A549 (cell line): ENCODE results near the gene CTIF.

ENCODE experiments used
- CBX2 ChIP-seq: fragments of 200-600 bp; sonication (generic); IDR thresholded peaks from 2 replicates; pipeline ENCODE4 v1.6.1; 2016; ENCODE audit warnings: low read depth, mild to moderate bottlenecking, borderline replicate concordance
- EP300 ChIP-seq, 2 experiments: fragments of >200 bp; sonication (Bioruptor Twin); formaldehyde crosslinking; IDR thresholded peaks; 2 replicates in 1 of 2; 3 replicates in 1 of 2; pipeline ENCODE4 v1.6.1; 2016 to 2017
- FOSL2 ChIP-seq, 2 experiments: fragments of 450-650 bp in 1 of 2; fragments of >200 bp in 1 of 2; sonication (Bioruptor Twin) in 1 of 2; formaldehyde crosslinking; IDR thresholded peaks; 2 replicates each; pipeline versions ENCODE4 v1.5.0 to v1.6.1; 2016 to 2020; ENCODE audit warnings: mild to moderate bottlenecking in 1 of 2, moderate library complexity in 1 of 2
- HDAC2 ChIP-seq: fragments of 200-600 bp; sonication (generic); IDR thresholded peaks from 2 replicates; pipeline ENCODE4 v1.6.1; 2016
- MAZ ChIP-seq: fragments of 150-350 bp; IDR thresholded peaks from 2 replicates; pipeline ENCODE4 v1.6.1; 2014; ENCODE audit warnings: antibody characterized with exemption, low read depth, low read length, borderline replicate concordance
- MYC ChIP-seq: IDR thresholded peaks from 2 replicates; pipeline ENCODE4 v1.6.1; 2012; ENCODE audit warnings: mild to moderate bottlenecking, inconsistent platforms, low read length, improper control_type of control experiment, borderline replicate concordance
- NFE2L2 ChIP-seq: fragments of 150-350 bp; conservative IDR thresholded peaks from 2 replicates; pipeline ENCODE4 v1.6.1; 2014; ENCODE audit warnings: low read length
- POLR2A ChIP-seq: IDR thresholded peaks from 2 replicates; pipeline ENCODE4 v1.6.1; 2012; ENCODE audit warnings: mild to moderate bottlenecking, low read length
- RNF2 ChIP-seq: fragments of 200-600 bp; sonication (generic); IDR thresholded peaks from 2 replicates; pipeline ENCODE4 v1.6.1; 2016; ENCODE audit warnings: low read depth, mild to moderate bottlenecking, antibody characterized with exemption, moderate library complexity, borderline replicate concordance
- TF ChIP-seq, protein P1 (sequence below): fragments of >200 bp; sonication (Bioruptor Twin); formaldehyde crosslinking; IDR thresholded peaks from 3 replicates; pipeline ENCODE4 v1.5.1; 2016
- TF ChIP-seq, protein P2 (sequence below): IDR thresholded peaks from 2 replicates; pipeline ENCODE4 v1.6.1; 2012
- TF ChIP-seq, protein P3 (sequence below): fragments of 450-650 bp; IDR thresholded peaks from 2 replicates; pipeline ENCODE4 v1.6.1; 2014; ENCODE audit warnings: antibody characterized with exemption
- TF ChIP-seq, protein P4 (sequence below): IDR thresholded peaks from 2 replicates; pipeline ENCODE4 v1.6.1; 2012
- TF ChIP-seq, protein P5 (sequence below): fragments of 150-350 bp; IDR thresholded peaks from 2 replicates; pipeline ENCODE4 v1.6.1; 2014; ENCODE audit warnings: low read depth, mild to moderate bottlenecking, low read length

DNA sequence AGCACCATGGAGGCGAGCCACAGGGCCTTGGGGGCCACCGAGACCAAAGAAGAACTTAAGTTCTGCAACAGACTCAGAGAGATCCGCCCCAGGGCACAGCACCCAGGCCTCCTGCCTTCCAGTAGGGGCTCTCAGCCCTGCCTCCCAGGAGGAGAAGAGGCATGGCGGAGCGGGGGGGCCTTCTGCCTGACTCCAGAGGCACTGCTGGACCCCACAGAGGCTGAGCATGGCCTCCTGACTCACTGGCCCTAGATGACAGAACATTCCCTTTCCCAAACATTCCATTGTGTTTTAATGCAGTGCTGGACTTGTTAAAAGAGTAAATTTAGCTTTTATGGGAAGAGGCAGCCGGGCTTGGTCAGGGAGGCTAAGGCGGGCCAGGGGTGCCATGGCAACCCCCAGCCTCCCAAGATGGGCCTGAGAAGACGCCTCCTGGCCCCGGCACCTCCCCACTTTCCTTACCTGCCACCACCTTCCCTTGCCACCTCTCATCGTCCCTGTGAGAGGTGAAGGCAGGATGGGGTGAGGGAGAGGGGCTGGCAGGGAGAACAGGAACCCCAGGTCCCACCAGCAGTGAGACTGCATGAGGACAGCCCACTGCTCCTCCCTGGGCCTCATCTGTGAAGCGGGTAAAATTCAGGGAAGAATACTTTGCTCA lies 346.6 kb downstream of the CTIF start:
- TF ChIP-seq CBX2 (no peak), MAZ (no peak), POLR2A (no peak), NFE2L2 (no peak), MYC (no peak), FOSL2 (IDR thresholded peaks at IDR 0.05) (no peak), FOSL2 (CRISPR knock-in tag; IDR thresholded peaks at IDR 0.05) (no peak), HDAC2 (no peak), RNF2 (no peak), EP300 (IDR thresholded peaks at IDR 0.05) (no peak)
- TF ChIP-seq, protein P1, sequence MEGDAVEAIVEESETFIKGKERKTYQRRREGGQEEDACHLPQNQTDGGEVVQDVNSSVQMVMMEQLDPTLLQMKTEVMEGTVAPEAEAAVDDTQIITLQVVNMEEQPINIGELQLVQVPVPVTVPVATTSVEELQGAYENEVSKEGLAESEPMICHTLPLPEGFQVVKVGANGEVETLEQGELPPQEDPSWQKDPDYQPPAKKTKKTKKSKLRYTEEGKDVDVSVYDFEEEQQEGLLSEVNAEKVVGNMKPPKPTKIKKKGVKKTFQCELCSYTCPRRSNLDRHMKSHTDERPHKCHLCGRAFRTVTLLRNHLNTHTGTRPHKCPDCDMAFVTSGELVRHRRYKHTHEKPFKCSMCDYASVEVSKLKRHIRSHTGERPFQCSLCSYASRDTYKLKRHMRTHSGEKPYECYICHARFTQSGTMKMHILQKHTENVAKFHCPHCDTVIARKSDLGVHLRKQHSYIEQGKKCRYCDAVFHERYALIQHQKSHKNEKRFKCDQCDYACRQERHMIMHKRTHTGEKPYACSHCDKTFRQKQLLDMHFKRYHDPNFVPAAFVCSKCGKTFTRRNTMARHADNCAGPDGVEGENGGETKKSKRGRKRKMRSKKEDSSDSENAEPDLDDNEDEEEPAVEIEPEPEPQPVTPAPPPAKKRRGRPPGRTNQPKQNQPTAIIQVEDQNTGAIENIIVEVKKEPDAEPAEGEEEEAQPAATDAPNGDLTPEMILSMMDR: no peak
- TF ChIP-seq, protein P2, sequence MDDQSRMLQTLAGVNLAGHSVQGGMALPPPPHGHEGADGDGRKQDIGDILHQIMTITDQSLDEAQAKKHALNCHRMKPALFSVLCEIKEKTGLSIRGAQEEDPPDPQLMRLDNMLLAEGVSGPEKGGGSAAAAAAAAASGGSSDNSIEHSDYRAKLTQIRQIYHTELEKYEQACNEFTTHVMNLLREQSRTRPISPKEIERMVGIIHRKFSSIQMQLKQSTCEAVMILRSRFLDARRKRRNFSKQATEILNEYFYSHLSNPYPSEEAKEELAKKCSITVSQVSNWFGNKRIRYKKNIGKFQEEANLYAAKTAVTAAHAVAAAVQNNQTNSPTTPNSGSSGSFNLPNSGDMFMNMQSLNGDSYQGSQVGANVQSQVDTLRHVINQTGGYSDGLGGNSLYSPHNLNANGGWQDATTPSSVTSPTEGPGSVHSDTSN: no peak
- TF ChIP-seq, protein P3, sequence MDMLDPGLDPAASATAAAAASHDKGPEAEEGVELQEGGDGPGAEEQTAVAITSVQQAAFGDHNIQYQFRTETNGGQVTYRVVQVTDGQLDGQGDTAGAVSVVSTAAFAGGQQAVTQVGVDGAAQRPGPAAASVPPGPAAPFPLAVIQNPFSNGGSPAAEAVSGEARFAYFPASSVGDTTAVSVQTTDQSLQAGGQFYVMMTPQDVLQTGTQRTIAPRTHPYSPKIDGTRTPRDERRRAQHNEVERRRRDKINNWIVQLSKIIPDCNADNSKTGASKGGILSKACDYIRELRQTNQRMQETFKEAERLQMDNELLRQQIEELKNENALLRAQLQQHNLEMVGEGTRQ: no peak
- TF ChIP-seq, protein P4, sequence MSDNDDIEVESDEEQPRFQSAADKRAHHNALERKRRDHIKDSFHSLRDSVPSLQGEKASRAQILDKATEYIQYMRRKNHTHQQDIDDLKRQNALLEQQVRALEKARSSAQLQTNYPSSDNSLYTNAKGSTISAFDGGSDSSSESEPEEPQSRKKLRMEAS: no peak
- TF ChIP-seq, protein P5, sequence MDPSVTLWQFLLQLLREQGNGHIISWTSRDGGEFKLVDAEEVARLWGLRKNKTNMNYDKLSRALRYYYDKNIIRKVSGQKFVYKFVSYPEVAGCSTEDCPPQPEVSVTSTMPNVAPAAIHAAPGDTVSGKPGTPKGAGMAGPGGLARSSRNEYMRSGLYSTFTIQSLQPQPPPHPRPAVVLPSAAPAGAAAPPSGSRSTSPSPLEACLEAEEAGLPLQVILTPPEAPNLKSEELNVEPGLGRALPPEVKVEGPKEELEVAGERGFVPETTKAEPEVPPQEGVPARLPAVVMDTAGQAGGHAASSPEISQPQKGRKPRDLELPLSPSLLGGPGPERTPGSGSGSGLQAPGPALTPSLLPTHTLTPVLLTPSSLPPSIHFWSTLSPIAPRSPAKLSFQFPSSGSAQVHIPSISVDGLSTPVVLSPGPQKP: no peak
